H1 (cell line): Measurements from ENCODE around the gene EXT2. TPM values are rescaled to one million over a fixed set of nuclear protein-coding genes. Genes with fewer than 3 reads are reported as not detected.

Experiments
- ATF3 ChIP-seq: IDR thresholded peaks from 2 replicates; pipeline ENCODE4 v1.6.1; 2011; ENCODE audit warnings: low read depth, mild to moderate bottlenecking, low read length; ENCODE audit not compliant: insufficient read depth
- BACH1 ChIP-seq: IDR thresholded peaks from 2 replicates; pipeline ENCODE4 v1.6.1; 2012; ENCODE audit warnings: low read length, improper control_type of control experiment
- CBX8 ChIP-seq: fragments of 300-800, 300-1000 bp; sonication (generic); IDR thresholded peaks from 2 replicates; pipeline ENCODE4 v1.7.1; 2016; ENCODE audit warnings: low read depth, low read length, borderline replicate concordance
- CTCF ChIP-seq, 3 experiments: IDR thresholded peaks; 1 replicate in 2 of 3; 2 replicates in 1 of 3; pipeline versions ENCODE4 v1.5.1 to v1.6.1; 2011; ENCODE audit warnings: low read length in 3 of 3, mild to moderate bottlenecking in 3 of 3, inconsistent platforms in 2 of 3, low read depth in 1 of 3, moderate library complexity in 1 of 3; ENCODE audit not compliant: insufficient read depth in 1 of 3; ENCODE audit errors: control extremely low read depth in 1 of 3
- MAFK ChIP-seq: IDR thresholded peaks from 2 replicates; pipeline ENCODE4 v1.6.1; 2012; ENCODE audit warnings: low read depth, mild to moderate bottlenecking, improper control_type of control experiment, low read length
- TCF12 ChIP-seq: IDR thresholded peaks from 2 replicates; pipeline ENCODE4 v1.6.1; 2011; ENCODE audit warnings: low read depth, mild to moderate bottlenecking, low read length
- polyA plus RNA-seq, 7 experiments: library from polyadenylated mRNA; depleted of rRNA in 3 of 7; stranded (reverse) in 5 of 7; unstranded in 2 of 7; fragments of >200 nt in 5 of 7; fragments of 200-250 nt in 2 of 7; gene quantifications; 1 replicate in 5 of 7; 2 replicates in 1 of 7; 4 replicates in 1 of 7; pipeline versions ENCODE4 v1.2.1 to v1.2.3, GENCODE V29; 2011 to 2013; ENCODE audit warnings: missing spikeins in 2 of 7, mixed read lengths in 2 of 7
- total RNA-seq: library from RNA; stranded (reverse); fragmentation: NEBNext Ultra II Directional; extraction: Animal tissue kit (Norgen Biotek cat#: 25700); gene quantifications from 2 replicates; pipeline ENCODE4 v1.2.1, GENCODE V29; 2021

EXT2 gene
- total and polyA plus RNA-seq, 2 of the 8 experiments (the other 6 are each of a cell fraction or from before 2014, with no cell fraction given) = 29.8 to 42.8 TPM

GRCh38 chr11:44285756-44286155 lies 190.3 kb downstream of the EXT2 start (continued):
- TF ChIP-seq MAFK (no peak), BACH1 (no peak), CBX8 (no peak), CTCF (IDR thresholded peaks at IDR 0.05; ENCODE audit: control extremely low read depth in 1 of 3, insufficient read depth in 1 of 3, low read depth in 1 of 3, low read length in 3 of 3) (no peak), ATF3 (no peak), TCF12 (no peak)
